Loucy (cell line): ENCODE results near the gene SF3B4.
A peak's percentile ranks its signal among the peaks of the same experiment; 100 is the strongest.

Experiments used
- H2AFZ ChIP-seq: fragments of 200-600 bp; sonication (generic); 2 replicates; pipeline ENCODE4 v1.6.0; 2016; ENCODE audit warnings: antibody characterized with exemption, mild to moderate bottlenecking, low read length, moderate library complexity
- H3F3A ChIP-seq: fragments of 200-600 bp; 2 replicates; pipeline ENCODE4 v1.6.0; 2016; ENCODE audit warnings: antibody characterized with exemption, low read depth, mild to moderate bottlenecking
- H3K27me3 ChIP-seq: fragments of 200-600 bp; sonication (generic); 2 replicates; pipeline ENCODE4 v1.6.1; 2014; ENCODE audit warnings: low read length, mild to moderate bottlenecking; ENCODE audit not compliant: insufficient read depth, poor library complexity, severe bottlenecking
- H3K36me3 ChIP-seq: fragments of 200-600 bp; sonication (generic); 2 replicates; pipeline ENCODE4 v1.6.1; 2016; ENCODE audit warnings: low read length; ENCODE audit not compliant: insufficient read depth
- H3K4me1 ChIP-seq: fragments of 200-600 bp; sonication (generic); 2 replicates; pipeline ENCODE4 v1.5.1; 2014; ENCODE audit warnings: low read length, mild to moderate bottlenecking; ENCODE audit not compliant: insufficient read depth, poor library complexity, severe bottlenecking
- H3K4me2 ChIP-seq: fragments of 200-600 bp; sonication (generic); 2 replicates; pipeline ENCODE4 v1.6.0; 2014; ENCODE audit warnings: antibody characterized with exemption, low read length, low read depth, mild to moderate bottlenecking; ENCODE audit not compliant: poor library complexity, severe bottlenecking
- H3K4me3 ChIP-seq: fragments of 200-600 bp; sonication (generic); 2 replicates; pipeline ENCODE4 v1.5.1; 2014; ENCODE audit warnings: low read length, mild to moderate bottlenecking, mixed read lengths; ENCODE audit not compliant: poor library complexity, severe bottlenecking
- H3K79me2 ChIP-seq: fragments of 200-600 bp; sonication (generic); 2 replicates; pipeline ENCODE4 v1.6.1; 2014; ENCODE audit warnings: low read length; ENCODE audit not compliant: insufficient read depth
- H3K9ac ChIP-seq: fragments of 200-600 bp; sonication (generic); 2 replicates; pipeline ENCODE4 v1.6.0; 2014; ENCODE audit warnings: mild to moderate bottlenecking, low read depth, low read length, moderate library complexity; ENCODE audit not compliant: poor library complexity, severe bottlenecking
- H3K9me2 ChIP-seq: fragments of 200-600 bp; sonication (generic); replicated peaks from 2 replicates; pipeline ENCODE4 v1.6.1; 2016; ENCODE audit warnings: low read depth, low read length, mixed read lengths
- H3K9me3 ChIP-seq: fragments of 200-600 bp; sonication (generic); 2 replicates; pipeline ENCODE4 v1.6.1; 2014; ENCODE audit warnings: mild to moderate bottlenecking, antibody characterized with exemption, low read length, low read depth; ENCODE audit not compliant: insufficient read depth
- H4K20me1 ChIP-seq: fragments of 200-600 bp; sonication (generic); 2 replicates; pipeline ENCODE4 v1.6.0; 2014; ENCODE audit warnings: antibody characterized with exemption, low read length, mild to moderate bottlenecking; ENCODE audit not compliant: insufficient read depth, poor library complexity, severe bottlenecking
- EZH2phosphoT487 ChIP-seq: fragments of 200-600 bp; IDR thresholded peaks from 2 replicates; pipeline ENCODE4 v1.6.1; 2018; ENCODE audit warnings: antibody characterized with exemption, mild to moderate bottlenecking, moderate library complexity, borderline replicate concordance
- TF ChIP-seq, protein P1 (sequence below): fragments of 200-600 bp; sonication (generic); conservative IDR thresholded peaks from 2 replicates; pipeline ENCODE4 v1.5.1; 2014; ENCODE audit warnings: mild to moderate bottlenecking, antibody characterized with exemption, low read length

Gene SF3B4

GRCh38 chr1:149965440-149965839 lies 37.8 kb upstream of the SF3B4 start:
- no peak overlapping the region for H2AFZ ChIP-seq
- H3K27me3 ChIP-seq, result no peaks in the 10 kb centered on the region
- no peaks in the 10 kb centered on the region for H3K9me2 ChIP-seq
- peaks cover 17% of the 10 kb centered on the region; the same call in 1 of the 2 replicates for H3K36me3 ChIP-seq
- H3K4me3 ChIP-seq, result no peak overlapping the region
- H3K4me2 ChIP-seq, result no peak overlapping the region
- TF ChIP-seq, protein P1, sequence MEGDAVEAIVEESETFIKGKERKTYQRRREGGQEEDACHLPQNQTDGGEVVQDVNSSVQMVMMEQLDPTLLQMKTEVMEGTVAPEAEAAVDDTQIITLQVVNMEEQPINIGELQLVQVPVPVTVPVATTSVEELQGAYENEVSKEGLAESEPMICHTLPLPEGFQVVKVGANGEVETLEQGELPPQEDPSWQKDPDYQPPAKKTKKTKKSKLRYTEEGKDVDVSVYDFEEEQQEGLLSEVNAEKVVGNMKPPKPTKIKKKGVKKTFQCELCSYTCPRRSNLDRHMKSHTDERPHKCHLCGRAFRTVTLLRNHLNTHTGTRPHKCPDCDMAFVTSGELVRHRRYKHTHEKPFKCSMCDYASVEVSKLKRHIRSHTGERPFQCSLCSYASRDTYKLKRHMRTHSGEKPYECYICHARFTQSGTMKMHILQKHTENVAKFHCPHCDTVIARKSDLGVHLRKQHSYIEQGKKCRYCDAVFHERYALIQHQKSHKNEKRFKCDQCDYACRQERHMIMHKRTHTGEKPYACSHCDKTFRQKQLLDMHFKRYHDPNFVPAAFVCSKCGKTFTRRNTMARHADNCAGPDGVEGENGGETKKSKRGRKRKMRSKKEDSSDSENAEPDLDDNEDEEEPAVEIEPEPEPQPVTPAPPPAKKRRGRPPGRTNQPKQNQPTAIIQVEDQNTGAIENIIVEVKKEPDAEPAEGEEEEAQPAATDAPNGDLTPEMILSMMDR, result no peak
- TF ChIP-seq EZH2phosphoT487, result no peak
- H3K9me3 ChIP-seq, result no peaks in the 10 kb centered on the region
- no peaks in the 10 kb centered on the region for H3F3A ChIP-seq
- peaks cover 8% of the 10 kb centered on the region for H3K4me1 ChIP-seq
- H3K79me2 ChIP-seq, result no peaks in the 10 kb centered on the region
- H4K20me1 ChIP-seq, result no peaks in the 10 kb centered on the region
- no peak overlapping the region for H3K9ac ChIP-seq

DNA sequence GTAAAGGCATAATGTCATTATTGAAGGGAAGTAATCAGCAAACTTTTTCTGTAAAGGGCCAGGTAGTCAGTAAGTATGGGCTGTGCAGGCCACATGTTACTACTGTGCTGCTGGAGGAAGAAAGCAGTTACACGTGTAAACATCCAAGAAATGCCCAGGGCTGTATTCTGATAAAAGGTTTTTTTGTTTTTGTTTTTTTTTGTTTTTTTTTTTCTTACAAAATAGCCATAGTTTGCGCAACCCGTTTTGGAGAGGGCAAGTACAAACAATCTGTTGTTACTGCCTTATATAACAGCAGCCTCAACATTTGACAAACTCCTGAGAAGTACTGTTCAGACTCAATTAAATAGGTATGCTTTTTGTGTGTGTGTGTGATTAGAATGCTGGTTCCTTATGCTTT lies 35.8 kb upstream of the SF3B4 start:
- TF ChIP-seq, protein P1, result no peak
- TF ChIP-seq EZH2phosphoT487, result no peak
- H3K4me2 ChIP-seq, result no peak overlapping the region
- H2AFZ ChIP-seq, result no peak overlapping the region
- H3F3A ChIP-seq, result no peaks in the 10 kb centered on the region
- no peaks in the 10 kb centered on the region for H3K9me2 ChIP-seq
- H3K9ac ChIP-seq, result no peak overlapping the region
- H4K20me1 ChIP-seq, result no peaks in the 10 kb centered on the region
- no peaks in the 10 kb centered on the region for H3K79me2 ChIP-seq
- peaks cover 21% of the 10 kb centered on the region; the same call in 1 of the 2 replicates for H3K36me3 ChIP-seq
- peaks cover 8% of the 10 kb centered on the region for H3K4me1 ChIP-seq
- no peak overlapping the region for H3K4me3 ChIP-seq
- no peaks in the 10 kb centered on the region for H3K27me3 ChIP-seq
- no peaks in the 10 kb centered on the region for H3K9me3 ChIP-seq

DNA sequence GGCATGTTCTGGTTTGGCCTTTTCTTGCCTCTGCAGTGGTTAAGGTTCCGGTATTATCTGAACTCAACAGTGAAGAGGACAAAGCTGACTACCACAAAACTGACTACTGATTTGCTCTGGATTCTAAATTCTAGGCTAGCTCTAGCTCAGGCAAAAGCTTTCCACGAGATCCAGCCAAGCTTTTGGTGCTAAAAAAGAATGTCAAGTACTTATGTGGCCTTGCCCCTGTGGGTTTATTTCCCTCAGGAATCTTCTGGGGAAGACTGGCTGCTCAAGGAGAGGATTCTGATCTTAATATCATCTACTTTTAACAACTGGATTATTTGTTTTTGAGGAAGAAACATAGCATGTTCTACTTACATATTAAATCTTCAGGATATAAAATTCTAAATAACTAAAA lies 35.1 kb upstream of the SF3B4 start:
- Histone ChIP-seq H3K9me3 (no peaks in the 10 kb centered on the region), H3K4me2 (no peak overlapping the region), H3F3A (no peaks in the 10 kb centered on the region), H3K36me3 (peaks cover 21% of the 10 kb centered on the region; the same call in 1 of the 2 replicates), H3K4me3 (no peak overlapping the region), H3K27me3 (no peaks in the 10 kb centered on the region), H4K20me1 (no peaks in the 10 kb centered on the region), H3K9me2 (no peaks in the 10 kb centered on the region), H3K79me2 (no peaks in the 10 kb centered on the region), H3K9ac (no peak overlapping the region), H3K4me1 (peaks cover 8% of the 10 kb centered on the region), H2AFZ (peak overlapping the region; percentile 69; the same call in 1 of the 2 replicates)
- TF ChIP-seq EZH2phosphoT487, result no peak
- TF ChIP-seq, protein P1, result no peak
